Peyer's patch (tissue), 4 donors: Measurements from ENCODE around the gene PRSS16. TPM values are rescaled to one million over a fixed set of nuclear protein-coding genes. Genes with fewer than 3 reads are reported as not detected.

Experiments used
- DNase-seq, 3 donors: peaks; one replicate each; pipeline ENCODE4 v3.0.0-alpha.2; 2017 to 2019
- H3K27ac ChIP-seq, 4 donors: fragments of 200-600 bp; sonication (generic); one replicate each; pipeline ENCODE4 v1.5.1; 2016 to 2019
- H3K27me3 ChIP-seq, 2 donors: fragments of 200-600 bp; sonication (generic); one replicate each; pipeline ENCODE4 v1.5.1; 2019
- H3K36me3 ChIP-seq, 3 donors: fragments of 200-600 bp; sonication (generic); one replicate each; pipeline ENCODE4 v1.5.1; 2016 to 2019
- H3K4me1 ChIP-seq, 4 donors: fragments of 200-600 bp; sonication (generic); one replicate each; pipeline ENCODE4 v1.5.1; 2016 to 2019
- H3K4me3 ChIP-seq, 4 donors: fragments of 200-600 bp; sonication (generic); 1 replicate in 3 of 4; 2 replicates in 1 of 4; pipeline ENCODE4 v1.5.1; 2016 to 2019; ENCODE audit warnings: mild to moderate bottlenecking in 1 of 4
- H3K9me3 ChIP-seq, 4 donors: fragments of 200-600 bp; sonication (generic); one replicate each; pipeline ENCODE4 v1.5.1; 2016 to 2019; ENCODE audit warnings: mild to moderate bottlenecking in 1 of 4
- CTCF ChIP-seq, 6 experiments: fragments of 450-650 bp in 4 of 6; fragments of 200-600 bp in 2 of 6; sonication (generic) in 1 of 6; IDR thresholded peaks; one replicate each; pipeline ENCODE4 v1.5.1; 2017 to 2019; ENCODE audit warnings: antibody characterized with exemption in 6 of 6, mild to moderate bottlenecking in 3 of 6, moderate library complexity in 1 of 6
- POLR2A ChIP-seq, 2 donors: fragments of 450-650 bp; IDR thresholded peaks; one replicate each; pipeline ENCODE4 v1.5.1; 2017; ENCODE audit warnings: antibody characterized with exemption in 2 of 2, mild to moderate bottlenecking in 2 of 2, moderate library complexity in 2 of 2
- total RNA-seq, 4 donors: library from RNA; depleted of rRNA; stranded (reverse); fragments of >200 nt; gene quantifications; one replicate each; pipeline ENCODE4 v1.1.0, GENCODE V29; 2016

The PRSS16 gene
- total RNA-seq, 4 donors from 2014 or later = 5.0 to 37.1 (median 29.8) TPM

DNA sequence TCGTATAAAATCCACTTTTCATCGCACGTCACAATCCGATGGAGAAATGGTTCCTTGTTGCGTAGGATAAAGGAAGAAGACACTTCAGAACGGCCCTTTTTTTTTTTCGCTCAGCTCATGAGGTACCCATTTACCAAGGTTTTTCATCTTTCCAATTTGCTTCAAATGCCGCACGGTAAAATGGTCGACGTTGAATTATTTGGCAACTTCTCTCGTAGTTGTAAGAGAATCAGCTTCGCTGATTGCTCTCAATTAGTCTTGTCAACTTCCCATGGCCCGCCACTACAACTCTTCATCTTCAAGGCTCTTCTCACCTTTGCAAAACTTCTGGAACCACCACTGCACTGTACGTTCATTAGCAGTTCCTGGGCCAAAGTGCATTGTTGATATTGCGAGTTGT, 35.8 kb downstream of the PRSS16 start:
- TF ChIP-seq POLR2A (IDR thresholded peaks at IDR 0.05) = no peak
- no peak for TF ChIP-seq CTCF (IDR thresholded peaks at IDR 0.05)
- peaks cover 0 to 26% of the 10 kb centered on the region in 2 donors for H3K27me3 ChIP-seq
- no peaks in the 10 kb centered on the region for H3K36me3 ChIP-seq
- H3K4me1 ChIP-seq = no peaks in the 10 kb centered on the region
- DNase-seq = no peak
- no peak overlapping the region for H3K27ac ChIP-seq
- H3K4me3 ChIP-seq = no peak overlapping the region
- H3K9me3 ChIP-seq = peaks cover 0 to 8% (median 0%) of the 10 kb centered on the region in 4 donors

DNA sequence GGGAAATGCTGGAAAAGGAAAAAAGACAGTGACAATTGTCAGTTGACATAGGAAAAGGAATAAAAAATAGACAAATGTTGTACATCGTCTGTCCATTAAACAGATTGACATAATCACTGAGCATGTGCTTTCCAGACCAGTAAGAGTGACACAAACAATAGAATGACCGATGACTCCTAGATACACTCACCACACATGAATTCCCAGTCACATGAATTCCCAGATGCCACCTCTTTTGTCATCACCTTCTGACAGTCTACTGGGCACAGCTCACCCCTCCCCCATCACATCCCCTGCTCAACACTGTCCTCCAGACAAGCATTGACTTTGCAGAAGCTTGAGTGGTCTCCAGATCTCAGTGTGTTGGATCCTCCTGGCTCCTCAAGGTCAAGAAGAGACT, 38.6 kb downstream of the PRSS16 start:
- H3K36me3 ChIP-seq = no peaks in the 10 kb centered on the region
- peaks cover 0 to 8% (median 0%) of the 10 kb centered on the region in 4 donors for H3K9me3 ChIP-seq
- peaks cover 0 to 45% of the 10 kb centered on the region in 2 donors for H3K27me3 ChIP-seq

GRCh38 chr6:27287751-27288135, 40.2 kb downstream of the PRSS16 start:
- Histone ChIP-seq H3K27ac (no peak overlapping the region), H3K36me3 (no peaks in the 10 kb centered on the region), H3K9me3 (peaks cover 0 to 8% (median 0%) of the 10 kb centered on the region in 4 donors), H3K27me3 (peaks cover 0 to 46% of the 10 kb centered on the region in 2 donors), H3K4me1 (no peaks in the 10 kb centered on the region), H3K4me3 (no peak overlapping the region)
- DNase-seq = no peak
- TF ChIP-seq CTCF (IDR thresholded peaks at IDR 0.05) (no peak), POLR2A (IDR thresholded peaks at IDR 0.05) (no peak)

More for the DNA sequence above, 38.6 kb downstream of the PRSS16 start:
- Histone ChIP-seq H3K4me3 (no peak overlapping the region), H3K4me1 (no peaks in the 10 kb centered on the region), H3K27ac (no peak overlapping the region)
- no peak for TF ChIP-seq POLR2A (IDR thresholded peaks at IDR 0.05)
- TF ChIP-seq CTCF (IDR thresholded peaks at IDR 0.05) = no peak
- no peak for DNase-seq

DNA sequence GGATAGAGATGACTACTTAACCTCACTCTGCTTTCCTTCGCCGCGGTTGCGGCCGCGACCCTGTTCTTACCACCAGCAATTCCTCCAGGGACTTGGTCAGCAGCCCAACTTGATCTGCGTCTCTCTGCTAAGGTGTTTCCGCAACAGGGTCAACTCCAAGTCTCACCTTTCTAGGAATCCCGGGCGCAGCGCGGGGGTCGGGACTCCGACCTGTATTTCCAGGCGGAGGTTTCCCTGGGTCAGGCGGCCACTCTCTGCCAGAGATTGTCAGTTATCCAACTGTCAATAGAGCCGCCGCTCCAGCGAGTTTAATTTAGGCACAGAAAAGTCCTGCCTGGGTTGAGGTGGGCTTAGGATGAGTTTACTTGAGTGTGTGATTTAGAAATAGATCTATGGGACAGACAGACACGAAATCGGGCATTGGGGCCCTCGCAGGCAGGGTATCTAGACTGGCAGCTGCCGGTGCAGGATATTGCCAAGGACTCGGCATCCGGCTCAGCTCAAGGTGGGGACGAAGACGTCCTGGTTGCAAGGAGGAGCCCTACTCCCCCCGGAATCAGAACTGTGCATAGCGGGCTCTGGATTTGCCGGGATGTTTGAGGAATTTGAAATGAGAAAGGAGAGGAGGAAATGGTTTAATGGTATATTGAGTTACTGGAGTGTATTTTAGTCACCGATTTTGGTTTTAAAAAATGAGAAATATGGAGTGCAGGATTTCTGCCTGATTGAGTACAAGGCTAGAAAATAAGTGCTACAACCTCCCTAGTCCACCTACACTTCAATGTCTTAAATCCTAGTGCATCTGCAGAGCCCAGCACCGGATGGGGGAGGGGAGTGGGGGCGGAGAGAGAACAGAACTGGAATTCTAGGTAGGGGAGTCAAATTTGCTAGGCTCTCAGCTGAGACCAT, 40.9 kb downstream of the PRSS16 start:
- Histone ChIP-seq H3K4me1 (no peaks in the 10 kb centered on the region), H3K27me3 (peaks cover 0 to 43% of the 10 kb centered on the region in 2 donors), H3K9me3 (peaks cover 0 to 5% (median 1%) of the 10 kb centered on the region in 4 donors), H3K4me3 (no peak overlapping the region), H3K27ac (no peak overlapping the region), H3K36me3 (no peaks in the 10 kb centered on the region)
- TF ChIP-seq CTCF (IDR thresholded peaks at IDR 0.05) (no peak), POLR2A (IDR thresholded peaks at IDR 0.05) (no peak)
- DNase-seq = no peak

- Histone ChIP-seq H3K4me3 (no peak overlapping the region), H3K4me1 (no peaks in the 10 kb centered on the region), H3K27ac (no peak overlapping the region), H3K36me3 (no peaks in the 10 kb centered on the region), H3K9me3 (peaks cover 0 to 3% (median 0%) of the 10 kb centered on the region in 4 donors), H3K27me3 (peaks cover 0 to 54% of the 10 kb centered on the region in 2 donors)
- DNase-seq = no peak
- TF ChIP-seq CTCF (IDR thresholded peaks at IDR 0.05) (no peak), POLR2A (IDR thresholded peaks at IDR 0.05) (no peak)
Observed at GRCh38 chr6:27290065-27290849, 42.8 kb downstream of the PRSS16 start.
